ENCODE data around the gene NFE2L3. TPM values are rescaled to one million over a fixed set of nuclear protein-coding genes. Genes with fewer than 3 reads are reported as not detected.
"Not testable (repeated sequence)": the region's sequence is repeated elsewhere in the genome, so short reads cannot be mapped to it uniquely, and the experiment has no call there.

The NFE2L3 gene
- total RNA-seq, 1 donor from 2014 or later: 42.1 TPM

DNA sequence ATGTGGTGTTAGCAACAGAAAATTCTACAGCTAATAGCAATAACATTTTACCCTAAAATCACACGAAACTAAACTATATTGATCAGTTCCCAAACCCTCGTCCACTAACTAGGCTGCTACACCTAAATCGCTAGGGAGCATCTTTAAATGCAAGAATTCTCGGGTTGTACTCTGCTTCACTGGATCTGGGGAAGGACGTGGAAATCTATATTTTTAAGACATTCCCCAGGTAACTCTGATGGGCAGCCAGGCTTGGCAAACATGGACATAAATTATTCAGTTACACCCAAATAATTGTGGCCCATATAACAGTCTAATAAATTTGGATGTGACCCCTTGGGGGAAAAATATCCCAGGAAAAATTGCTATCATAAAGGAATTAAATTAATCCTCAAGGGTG lies 36.3 kb upstream of the NFE2L3 start:
- H3K36me3 Mint-ChIP-seq (ENCODE audit: unreplicated experiment): no peaks in the 10 kb centered on the region
- H3K27me3 Mint-ChIP-seq (ENCODE audit: unreplicated experiment): no peaks in the 10 kb centered on the region
- H3K4me3 Mint-ChIP-seq (ENCODE audit: unreplicated experiment): no peak overlapping the region
- no peaks in the 10 kb centered on the region for H3K4me1 Mint-ChIP-seq (ENCODE audit: low read depth, unreplicated experiment)
- H3K27ac Mint-ChIP-seq (ENCODE audit: unreplicated experiment): no peak overlapping the region
- DNase-seq: no peak
- TF ChIP-seq, protein P1, sequence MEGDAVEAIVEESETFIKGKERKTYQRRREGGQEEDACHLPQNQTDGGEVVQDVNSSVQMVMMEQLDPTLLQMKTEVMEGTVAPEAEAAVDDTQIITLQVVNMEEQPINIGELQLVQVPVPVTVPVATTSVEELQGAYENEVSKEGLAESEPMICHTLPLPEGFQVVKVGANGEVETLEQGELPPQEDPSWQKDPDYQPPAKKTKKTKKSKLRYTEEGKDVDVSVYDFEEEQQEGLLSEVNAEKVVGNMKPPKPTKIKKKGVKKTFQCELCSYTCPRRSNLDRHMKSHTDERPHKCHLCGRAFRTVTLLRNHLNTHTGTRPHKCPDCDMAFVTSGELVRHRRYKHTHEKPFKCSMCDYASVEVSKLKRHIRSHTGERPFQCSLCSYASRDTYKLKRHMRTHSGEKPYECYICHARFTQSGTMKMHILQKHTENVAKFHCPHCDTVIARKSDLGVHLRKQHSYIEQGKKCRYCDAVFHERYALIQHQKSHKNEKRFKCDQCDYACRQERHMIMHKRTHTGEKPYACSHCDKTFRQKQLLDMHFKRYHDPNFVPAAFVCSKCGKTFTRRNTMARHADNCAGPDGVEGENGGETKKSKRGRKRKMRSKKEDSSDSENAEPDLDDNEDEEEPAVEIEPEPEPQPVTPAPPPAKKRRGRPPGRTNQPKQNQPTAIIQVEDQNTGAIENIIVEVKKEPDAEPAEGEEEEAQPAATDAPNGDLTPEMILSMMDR (IDR thresholded peaks at IDR 0.05; ENCODE audit: partially characterized antibody, unreplicated experiment): no peak
- H3K9me3 Mint-ChIP-seq (ENCODE audit: unreplicated experiment): peaks cover 2% of the 10 kb centered on the region

DNA sequence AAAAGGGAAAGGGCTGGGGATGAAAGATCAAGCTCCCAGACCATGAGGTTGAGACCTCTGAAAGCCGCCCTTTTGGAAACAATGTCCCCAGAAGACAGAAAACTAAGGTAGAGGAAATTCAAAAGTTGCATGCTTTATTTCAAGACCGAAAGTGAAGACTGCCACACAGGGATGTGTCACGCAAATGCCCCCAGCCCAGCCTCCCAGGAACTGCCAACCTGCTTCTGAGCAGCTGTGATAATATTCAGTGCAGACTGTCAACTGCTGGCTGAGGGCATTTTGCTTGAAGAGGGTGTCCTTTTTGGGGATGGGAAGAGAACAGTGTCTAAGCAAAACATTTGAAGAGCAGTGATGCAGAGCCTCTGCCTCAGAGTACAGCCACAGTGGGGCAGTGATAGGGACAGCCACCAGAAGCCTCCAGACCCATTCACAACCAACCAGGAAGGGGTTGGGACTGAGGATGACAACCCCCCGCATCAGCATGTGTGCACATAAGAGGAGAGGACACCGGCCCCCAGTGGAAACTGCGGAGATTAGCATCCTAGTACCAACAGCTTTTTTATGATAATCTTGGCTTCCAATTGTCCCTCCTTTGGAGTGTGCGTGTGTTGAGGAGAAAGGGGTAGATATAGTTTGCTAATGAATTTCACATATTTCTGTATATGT lies 34.7 kb upstream of the NFE2L3 start:
- Mint-ChIP-seq H3K27ac (ENCODE audit: unreplicated experiment) (no peak overlapping the region), H3K4me3 (ENCODE audit: unreplicated experiment) (peak overlapping the region; percentile 27), H3K9me3 (ENCODE audit: unreplicated experiment) (peaks cover 2% of the 10 kb centered on the region), H3K36me3 (ENCODE audit: unreplicated experiment) (no peaks in the 10 kb centered on the region), H3K4me1 (ENCODE audit: low read depth, unreplicated experiment) (peaks cover 2% of the 10 kb centered on the region), H3K27me3 (ENCODE audit: unreplicated experiment) (no peaks in the 10 kb centered on the region)
- DNase-seq: no peak
- TF ChIP-seq, protein P1 (IDR thresholded peaks at IDR 0.05; ENCODE audit: partially characterized antibody, unreplicated experiment): no peak

DNA sequence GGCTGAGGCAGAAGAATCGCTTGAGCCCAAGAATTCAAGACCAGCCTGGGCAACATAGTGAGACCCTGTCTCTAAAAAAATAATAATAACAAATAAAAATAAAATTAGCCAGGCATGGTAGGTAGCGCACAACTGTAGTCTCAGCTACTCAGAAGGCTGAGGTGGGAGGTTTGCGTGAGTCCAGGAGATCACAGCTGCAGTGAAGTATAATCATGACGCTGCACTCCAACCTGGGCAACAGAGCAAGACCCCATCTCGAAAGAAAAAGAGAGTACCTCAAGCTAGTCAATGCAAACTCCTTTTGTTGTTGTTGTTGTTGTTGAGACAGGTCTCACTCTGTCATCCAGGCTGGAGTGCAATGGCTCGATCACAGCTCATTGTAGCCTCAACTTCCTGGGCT lies 34.0 kb upstream of the NFE2L3 start:
- Mint-ChIP-seq H3K4me1 (ENCODE audit: low read depth, unreplicated experiment) (peaks cover 2% of the 10 kb centered on the region), H3K9me3 (ENCODE audit: unreplicated experiment) (peaks cover 2% of the 10 kb centered on the region), H3K36me3 (ENCODE audit: unreplicated experiment) (no peaks in the 10 kb centered on the region), H3K4me3 (ENCODE audit: unreplicated experiment) (no peak overlapping the region), H3K27ac (ENCODE audit: unreplicated experiment) (no peak overlapping the region), H3K27me3 (ENCODE audit: unreplicated experiment) (no peaks in the 10 kb centered on the region)
- TF ChIP-seq, protein P1 (IDR thresholded peaks at IDR 0.05; ENCODE audit: partially characterized antibody, unreplicated experiment): no peak
- no peak for DNase-seq

DNA sequence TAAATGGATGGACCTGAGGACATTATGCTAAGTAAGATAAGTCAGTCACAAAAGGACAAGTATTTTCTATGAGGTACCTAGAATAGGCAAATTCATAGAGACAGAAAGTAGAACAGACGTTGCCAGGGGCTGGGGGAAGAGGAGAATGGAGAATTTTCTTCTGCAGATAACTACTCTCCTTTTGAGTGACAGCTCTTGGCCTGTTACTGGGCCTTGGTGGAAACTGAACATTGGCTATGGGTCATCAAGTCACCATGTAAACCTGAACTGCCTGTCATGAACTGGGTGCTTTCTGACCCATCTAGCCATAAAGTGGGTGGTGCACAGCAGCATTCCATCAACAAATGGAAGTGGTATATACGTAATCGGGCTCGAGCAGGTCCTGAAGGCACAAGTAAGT lies 29.3 kb upstream of the NFE2L3 start:
- H3K9me3 Mint-ChIP-seq (ENCODE audit: unreplicated experiment): no peaks in the 10 kb centered on the region
- no peak for DNase-seq
- no peak overlapping the region for H3K4me3 Mint-ChIP-seq (ENCODE audit: unreplicated experiment)

DNA sequence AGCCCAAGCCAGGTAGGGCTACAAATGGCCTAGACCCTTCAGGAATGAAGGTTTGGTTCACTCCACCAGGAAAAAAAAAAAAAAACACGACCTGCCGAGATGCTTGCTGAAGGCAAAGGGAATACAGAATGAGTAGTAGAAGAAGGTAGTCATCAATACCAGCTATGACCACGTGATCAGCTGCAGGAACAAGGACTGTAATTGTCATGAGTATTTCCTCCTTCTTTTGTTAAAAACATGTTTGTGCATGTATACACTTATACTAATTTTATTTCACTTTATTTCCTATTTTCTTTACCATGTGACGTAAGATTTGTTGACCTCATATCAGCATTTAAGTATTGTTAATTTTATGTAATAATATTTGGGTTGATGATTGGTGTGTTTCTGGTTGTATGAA lies 27.2 kb upstream of the NFE2L3 start:
- not testable (repeated sequence) for H3K9me3 Mint-ChIP-seq (ENCODE audit: unreplicated experiment); DNase-seq; H3K4me1 Mint-ChIP-seq (ENCODE audit: low read depth, unreplicated experiment); H3K27ac Mint-ChIP-seq (ENCODE audit: unreplicated experiment); H3K27me3 Mint-ChIP-seq (ENCODE audit: unreplicated experiment); H3K4me3 Mint-ChIP-seq (ENCODE audit: unreplicated experiment); H3K36me3 Mint-ChIP-seq (ENCODE audit: unreplicated experiment)

More for the DNA sequence above, 29.3 kb upstream of the NFE2L3 start:
- no peak overlapping the region for H3K27ac Mint-ChIP-seq (ENCODE audit: unreplicated experiment)
- H3K36me3 Mint-ChIP-seq (ENCODE audit: unreplicated experiment): peaks cover 7% of the 10 kb centered on the region
- TF ChIP-seq, protein P1 (IDR thresholded peaks at IDR 0.05; ENCODE audit: partially characterized antibody, unreplicated experiment): no peak
- H3K4me1 Mint-ChIP-seq (ENCODE audit: low read depth, unreplicated experiment): peaks cover 5% of the 10 kb centered on the region
- H3K27me3 Mint-ChIP-seq (ENCODE audit: unreplicated experiment): peaks cover 2% of the 10 kb centered on the region
